Measurements from ENCODE around the gene C2orf92. TPM values are rescaled to one million over a fixed set of nuclear protein-coding genes. Genes with fewer than 3 reads are reported as not detected.

Gene C2orf92
- polyA plus RNA-seq, 2 of the 4 experiments (the other 2 are of a cell fraction): 1.1 to 2.7 TPM

DNA sequence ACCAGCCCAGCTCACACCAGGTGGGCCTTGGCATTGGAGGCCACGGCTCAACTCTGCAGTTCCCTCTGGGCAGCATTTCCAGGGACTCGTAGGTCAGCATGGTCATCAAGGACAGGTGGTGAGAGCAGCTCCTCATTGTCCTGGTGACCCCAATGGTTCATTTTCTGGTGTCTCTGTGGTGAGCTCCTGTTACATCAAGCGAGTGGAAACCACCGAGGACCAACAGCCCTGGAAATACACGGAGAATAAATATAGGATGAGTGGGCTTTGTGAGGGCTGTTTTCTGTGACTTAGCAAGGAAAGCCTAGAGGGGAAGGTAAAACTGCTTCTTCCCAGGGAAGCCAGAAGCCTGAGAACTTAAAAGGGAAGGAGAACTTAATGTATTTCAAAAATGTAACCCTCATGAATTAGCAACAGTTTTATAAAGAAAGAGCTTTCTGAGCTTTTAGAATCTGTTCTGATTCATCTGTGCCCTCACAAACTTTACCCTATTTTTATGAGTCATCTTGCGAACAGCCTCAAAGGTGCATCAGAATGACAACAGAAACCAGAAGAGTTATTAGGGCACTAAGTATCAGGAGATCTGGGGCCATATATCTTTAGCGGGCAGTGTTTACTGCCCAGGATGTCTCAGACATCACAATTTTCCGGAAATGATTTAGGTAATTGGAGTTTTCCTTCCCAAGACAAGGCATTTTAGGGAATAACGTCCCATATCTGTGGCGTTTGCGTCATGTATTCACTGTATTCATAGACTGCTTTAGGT, 18.7 kb downstream of the C2orf92 start:
- FAIRE-seq (no peak), DNase-seq (ENCODE audit: low read depth in 1 of 2, low spot score in 1 of 2) (no peak), ATAC-seq (no peak; a peak in 1 of 6 replicates)
- WGBS (ENCODE audit: missing lambda C conversion rate): 66% methylated on average over 9 of the region's 11 CpGs
- Histone ChIP-seq H3K4me3 (no peak overlapping the region), H3K9me3 (0 out of 3 replicates have a peak, but pooled peaks cover 4% of the 10 kb centered on the region), H3K4me1 (no peaks in the 10 kb centered on the region), H3K4me2 (no peak overlapping the region), H3K27ac (no peak overlapping the region)
- ChIA-PET POLR2A (no interaction called here), CTCF (interaction anchor here (1.2 kb wide), 1 partner anchor 10 kb away, joined by 4 read pairs; no protein-coding TSS in a partner anchor)
- TF ChIP-seq ATOH8 (CRISPR knock-in tag; IDR thresholded peaks at IDR 0.05; ENCODE audit: low read depth) (no peak), FOSL2 (IDR thresholded peaks at IDR 0.05) (no peak), FOSL2 (CRISPR knock-in tag; IDR thresholded peaks at IDR 0.05) (peak; percentile 15; the same call in 1 of the 2 replicates)

DNA sequence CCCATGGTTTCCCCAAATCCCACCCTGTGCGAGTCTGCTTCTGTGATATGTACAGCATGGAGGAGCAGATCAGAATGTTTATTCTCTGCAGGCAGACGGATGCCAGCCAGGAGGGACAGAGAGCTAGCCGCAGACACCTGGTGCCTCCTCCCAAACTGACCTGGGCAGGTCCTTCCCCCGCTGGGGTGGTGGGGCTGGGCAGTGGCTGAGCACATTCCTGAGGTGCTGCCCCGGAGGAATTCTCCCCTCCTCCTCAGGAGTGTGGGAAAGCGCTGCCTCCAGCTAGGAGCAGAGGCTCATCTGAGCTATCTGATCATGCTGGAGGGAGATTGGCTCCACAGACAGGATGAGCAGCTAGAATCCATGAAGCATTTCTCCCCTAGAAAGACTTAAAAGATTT, 21.7 kb downstream of the C2orf92 start:
- POLR2A ChIA-PET: no interaction called here
- no peak overlapping the region for H3K4me3 ChIP-seq
- ATAC-seq (no peak), DNase-seq (ENCODE audit: low read depth in 1 of 2, low spot score in 1 of 2) (no peak), FAIRE-seq (no peak)
- H3K9me3 ChIP-seq: peaks cover 9% of the 10 kb centered on the region; the same call in 1 of the 3 replicates
- H3K4me1 ChIP-seq: no peaks in the 10 kb centered on the region
- H3K4me2 ChIP-seq: no peak overlapping the region
- CTCF ChIA-PET: interaction anchor here (1.1 to 2.8 kb wide), 5 partner anchors 11 to 100 kb away, joined by 3 to 12 read pairs (median 4); partner anchors contain the start of gene ACTR1B
- TF ChIP-seq ZNF302 (CRISPR knock-in tag; IDR thresholded peaks at IDR 0.05): no peak
- no peak for TF ChIP-seq NPAS2 (CRISPR knock-in tag; IDR thresholded peaks at IDR 0.05; ENCODE audit: borderline replicate concordance)
- TF ChIP-seq ZFP36 (IDR thresholded peaks at IDR 0.05; ENCODE audit: borderline replicate concordance, partially characterized antibody): no peak
- TF ChIP-seq SREBF2 (IDR thresholded peaks at IDR 0.05): no peak
- no peak for TF ChIP-seq KDM5A (IDR thresholded peaks at IDR 0.05)
- no peak for TF ChIP-seq PBX3 (IDR thresholded peaks at IDR 0.05)
- no peak for TF ChIP-seq MAZ (IDR thresholded peaks at IDR 0.05; ENCODE audit: borderline replicate concordance, low read depth, low read length)
- TF ChIP-seq CBX2 (IDR thresholded peaks at IDR 0.05; ENCODE audit: borderline replicate concordance, low read depth): no peak
- TF ChIP-seq HOXA7 (CRISPR knock-in tag; IDR thresholded peaks at IDR 0.05): no peak
- TF ChIP-seq SMC3 (IDR thresholded peaks at IDR 0.05): no peak
- TF ChIP-seq POLR2AphosphoS2 (conservative IDR thresholded peaks at IDR 0.05; ENCODE audit: low read length): no peak
- no peak for TF ChIP-seq TP53 (CRISPR knock-in tag; IDR thresholded peaks at IDR 0.05)
- TF ChIP-seq HOXB5 (CRISPR knock-in tag; IDR thresholded peaks at IDR 0.05): no peak
- no peak for TF ChIP-seq KDM1A (IDR thresholded peaks at IDR 0.05; ENCODE audit: low read depth)
- TF ChIP-seq MYC (IDR thresholded peaks at IDR 0.05; ENCODE audit: borderline replicate concordance, low read length): no peak
- no peak for TF ChIP-seq TFCP2L1 (CRISPR knock-in tag; IDR thresholded peaks at IDR 0.05)
- no peak for TF ChIP-seq RAD21 (conservative IDR thresholded peaks at IDR 0.05 in 1 of 2, IDR thresholded peaks at IDR 0.05 in 1 of 2)
- TF ChIP-seq JUN (IDR thresholded peaks at IDR 0.05): no peak
- TF ChIP-seq USF2 (IDR thresholded peaks at IDR 0.05): no peak
- TF ChIP-seq EHF (CRISPR knock-in tag; IDR thresholded peaks at IDR 0.05): no peak
- no peak overlapping the region for H3K27ac ChIP-seq
- WGBS (ENCODE audit: missing lambda C conversion rate): 39% methylated on average over 4 of the region's 6 CpGs
